Heart left ventricle (tissue), 16 donors: Measurements from ENCODE around the gene BICDL1. TPM values are rescaled to one million over a fixed set of nuclear protein-coding genes. Genes with fewer than 3 reads are reported as not detected.

Source experiments
- ATAC-seq, 4 donors: fragments of 200-7000 bp; cut with Tn5 transposase; one replicate each; pipeline ENCODE4 v1.9.1; 2020 to 2022; ENCODE audit warnings: moderate library complexity in 4 of 4, mild to moderate bottlenecking in 3 of 4, moderate number of reproducible peaks in 1 of 4
- DNase-seq, 5 donors: peaks; one replicate each; pipeline ENCODE4 v3.0.0-alpha.2; 2020
- H3K27ac ChIP-seq, 12 donors: fragments of 200-600 bp; sonication (generic) in 4 of 12; one replicate each; pipeline versions ENCODE4 v1.5.0 to v1.8.0; 2016 to 2022; ENCODE audit warnings: mild to moderate bottlenecking in 2 of 12
- H3K27me3 ChIP-seq, 9 donors: fragments of 200-600 bp; sonication (generic) in 2 of 9; one replicate each; pipeline versions ENCODE4 v1.5.1 to v1.8.0; 2016 to 2022; ENCODE audit warnings: mild to moderate bottlenecking in 3 of 9
- H3K36me3 ChIP-seq, 9 donors: fragments of 200-600 bp; sonication (generic) in 2 of 9; one replicate each; pipeline versions ENCODE4 v1.5.0 to v1.8.0; 2018 to 2022; ENCODE audit warnings: mild to moderate bottlenecking in 2 of 9
- H3K4me1 ChIP-seq, 12 donors: fragments of 200-600 bp; sonication (generic) in 4 of 12; one replicate each; pipeline versions ENCODE4 v1.5.0 to v1.8.0; 2016 to 2022; ENCODE audit warnings: mild to moderate bottlenecking in 3 of 12
- H3K4me3 ChIP-seq, 12 donors: fragments of 200-600 bp; sonication (generic) in 4 of 12; one replicate each; pipeline versions ENCODE4 v1.5.0 to v1.8.0; 2017 to 2022; ENCODE audit warnings: mild to moderate bottlenecking in 9 of 12, moderate library complexity in 4 of 12
- H3K9me3 ChIP-seq, 12 donors: fragments of 200-600 bp; sonication (generic) in 4 of 12; one replicate each; pipeline versions ENCODE4 v1.5.0 to v1.8.0; 2016 to 2022; ENCODE audit warnings: mild to moderate bottlenecking in 1 of 12
- POLR2A ChIP-seq, 2 donors: fragments of 450-650 bp; IDR thresholded peaks; one replicate each; pipeline ENCODE4 v1.6.1; 2017; ENCODE audit warnings: antibody characterized with exemption in 2 of 2, mild to moderate bottlenecking in 2 of 2, moderate library complexity in 2 of 2
- WGBS, 4 donors: extraction: QIAGEN DNeasy Blood & Tissue Kit in 2 of 4; methylation state at CpG; one replicate each; pipeline versions ENCODE4 v1.1.5 to v1.1.7; 2013 to 2018; 5-methylcytosine and 5-hydroxymethylcytosine counted together
- intact Hi-C, 10 donors: fragments of 100-400 bp; cut with DNase I; formaldehyde crosslinking; loops; one replicate each; pipeline versions ENCODE4 v1.11.1 to v1.14.2; 2022
- polyA plus RNA-seq, 2 donors: library from polyadenylated mRNA; stranded (reverse); fragments of 200-250 nt; gene quantifications; one replicate each; pipeline ENCODE4 v1.2.3, GENCODE V29; 2013
- total RNA-seq, 9 donors: library from RNA; depleted of rRNA in 2 of 9; stranded (reverse); fragments of >200 nt in 2 of 9; fragmentation: NEBNext Ultra II Directional in 3 of 9; extraction: Animal tissue kit (Norgen Biotek cat#: 25700) in 3 of 9; gene quantifications; one replicate each; pipeline versions ENCODE4 v1.1.0 to v1.2.4, GENCODE V29; 2016 to 2023
- TF ChIP-seq, protein P1 (sequence below), 12 donors: fragments of 200-600 bp; sonication (generic) in 4 of 12; IDR thresholded peaks; one replicate each; pipeline versions ENCODE4 v1.5.0 to v1.8.0; 2018 to 2022; ENCODE audit warnings: antibody characterized with exemption in 12 of 12, mild to moderate bottlenecking in 5 of 12
- donor health status: ischemic (EF 13 %, LVEDD 7.1; RV severe dilation, severe dysfunction).
- donor health status: healthy with polysubstance abuse.
- donor health status: DM: no; HTN: yes; CAD: no.
- donor health status: DM: no; HTN: no; CAD: no.
- donor health status: ischemic (EF 25% LVEDD 6.9; RV normal size, moderate dysfunction).
- donor health status: ischemic (EF 25% LVEDD 5.7; RV mildly dilated, moderate dysfunction).
- donor health status: healthy.
- donor health status: DM: yes; HTN: yes; CAD: no.
- donor health status: ischemic (EF 35%, LVEDD 5.7; RV mildly dilated, moderate dysfunction).
- donor health status: nonischemic (EF 11% LVEDD 7.7; RV severe dilation, severe dysfunction).
- donor health status: DM: yes; HTN: yes; CAD: no.
- donor health status: PGD.
- donor health status: ischemic (EF 29% LVEDD 5.4; RV normal size, mild dysfunction).
- donor health status: nonischemic (EF 23%, LVEDD 6.1; RV moderate dilation, normal function).

Gene BICDL1
- total and polyA plus RNA-seq, 11 donors = 0.12 to 28.0 (median 0.30) TPM; not detected in 4

DNA sequence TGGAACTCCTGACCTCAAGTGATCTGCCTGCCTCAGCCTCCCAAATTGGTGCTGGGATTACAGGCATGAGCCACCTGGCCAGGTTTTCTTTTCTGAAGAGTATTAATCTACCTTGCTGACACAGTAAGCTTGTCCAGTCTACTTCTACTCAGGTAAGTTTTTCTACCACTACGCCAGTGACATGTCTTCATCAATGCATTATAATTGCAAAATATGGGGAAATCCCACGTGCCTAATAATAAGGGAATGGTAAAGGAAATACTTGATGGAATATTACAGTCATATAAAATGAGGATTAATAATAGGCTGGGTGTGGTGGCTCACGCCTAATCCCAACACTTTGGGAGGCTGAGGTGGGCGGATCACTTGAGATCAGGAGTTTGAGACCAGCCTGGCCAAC is 65.3 kb downstream of the BICDL1 start:
- TF ChIP-seq, protein P1, sequence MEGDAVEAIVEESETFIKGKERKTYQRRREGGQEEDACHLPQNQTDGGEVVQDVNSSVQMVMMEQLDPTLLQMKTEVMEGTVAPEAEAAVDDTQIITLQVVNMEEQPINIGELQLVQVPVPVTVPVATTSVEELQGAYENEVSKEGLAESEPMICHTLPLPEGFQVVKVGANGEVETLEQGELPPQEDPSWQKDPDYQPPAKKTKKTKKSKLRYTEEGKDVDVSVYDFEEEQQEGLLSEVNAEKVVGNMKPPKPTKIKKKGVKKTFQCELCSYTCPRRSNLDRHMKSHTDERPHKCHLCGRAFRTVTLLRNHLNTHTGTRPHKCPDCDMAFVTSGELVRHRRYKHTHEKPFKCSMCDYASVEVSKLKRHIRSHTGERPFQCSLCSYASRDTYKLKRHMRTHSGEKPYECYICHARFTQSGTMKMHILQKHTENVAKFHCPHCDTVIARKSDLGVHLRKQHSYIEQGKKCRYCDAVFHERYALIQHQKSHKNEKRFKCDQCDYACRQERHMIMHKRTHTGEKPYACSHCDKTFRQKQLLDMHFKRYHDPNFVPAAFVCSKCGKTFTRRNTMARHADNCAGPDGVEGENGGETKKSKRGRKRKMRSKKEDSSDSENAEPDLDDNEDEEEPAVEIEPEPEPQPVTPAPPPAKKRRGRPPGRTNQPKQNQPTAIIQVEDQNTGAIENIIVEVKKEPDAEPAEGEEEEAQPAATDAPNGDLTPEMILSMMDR (IDR thresholded peaks at IDR 0.05) = no peak
- no peak for TF ChIP-seq POLR2A (IDR thresholded peaks at IDR 0.05)
- Histone ChIP-seq H3K4me1 (no peaks in the 10 kb centered on the region), H3K27me3 (peaks cover 0 to 5% (median 0%) of the 10 kb centered on the region in 9 donors), H3K36me3 (no peaks in the 10 kb centered on the region), H3K9me3 (peaks cover 0 to 3% (median 0%) of the 10 kb centered on the region in 12 donors), H3K27ac (no peak overlapping the region), H3K4me3 (no peak overlapping the region)
- 85 to 92% (median 90%) methylated on average over 4 of the region's 4 CpGs for WGBS, 4 donors
- DNase-seq (no peak), ATAC-seq (no peak)
- intact Hi-C loops = no loop called here

DNA sequence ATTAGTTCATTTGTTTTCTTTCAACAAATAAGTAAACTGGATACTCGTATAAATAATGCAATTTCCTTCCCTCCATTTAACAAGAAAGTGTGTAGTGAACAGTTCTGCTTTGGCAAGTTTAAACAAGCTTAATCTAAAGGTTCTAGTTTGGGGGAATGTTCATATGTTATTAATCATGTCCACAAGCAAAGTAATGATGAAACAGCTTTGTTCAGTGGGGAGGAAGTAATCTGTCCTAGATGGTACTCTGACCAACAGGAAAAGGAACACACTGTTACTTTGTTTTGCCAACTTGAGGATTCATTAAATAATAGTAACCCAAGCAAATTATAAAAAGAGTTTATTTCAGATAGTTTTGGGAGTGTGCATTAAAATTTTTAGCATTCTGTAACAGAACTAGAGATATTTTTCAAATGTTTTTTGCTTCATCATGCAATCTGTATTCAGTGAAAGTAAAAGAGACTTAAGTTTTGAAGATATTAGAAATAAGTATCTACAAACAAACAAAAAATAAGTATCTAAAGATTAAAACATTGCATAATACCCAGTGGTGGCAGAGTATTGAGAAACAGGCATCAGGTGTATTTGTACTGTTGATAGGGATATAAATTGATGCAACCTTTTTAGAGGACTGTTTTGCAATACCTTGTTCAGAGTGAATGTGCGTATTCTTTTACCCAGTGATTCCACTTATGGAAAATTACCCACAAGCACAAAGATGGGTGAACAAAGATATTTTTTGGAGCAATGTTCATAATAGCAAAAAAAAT is 66.4 kb downstream of the BICDL1 start:
- Histone ChIP-seq H3K9me3 (peaks cover 0 to 3% (median 0%) of the 10 kb centered on the region in 12 donors), H3K4me1 (no peaks in the 10 kb centered on the region), H3K27ac (no peak overlapping the region), H3K27me3 (peaks cover 0 to 11% (median 0%) of the 10 kb centered on the region in 9 donors), H3K4me3 (no peak overlapping the region), H3K36me3 (no peaks in the 10 kb centered on the region)
- DNase-seq (no peak), ATAC-seq (no peak)
- WGBS, 4 donors = 80 to 84% (median 82%) methylated on average over 2 of the region's 2 CpGs
- intact Hi-C loops = no loop called here
- TF ChIP-seq, protein P1 (IDR thresholded peaks at IDR 0.05) = no peak
- no peak for TF ChIP-seq POLR2A (IDR thresholded peaks at IDR 0.05)

DNA sequence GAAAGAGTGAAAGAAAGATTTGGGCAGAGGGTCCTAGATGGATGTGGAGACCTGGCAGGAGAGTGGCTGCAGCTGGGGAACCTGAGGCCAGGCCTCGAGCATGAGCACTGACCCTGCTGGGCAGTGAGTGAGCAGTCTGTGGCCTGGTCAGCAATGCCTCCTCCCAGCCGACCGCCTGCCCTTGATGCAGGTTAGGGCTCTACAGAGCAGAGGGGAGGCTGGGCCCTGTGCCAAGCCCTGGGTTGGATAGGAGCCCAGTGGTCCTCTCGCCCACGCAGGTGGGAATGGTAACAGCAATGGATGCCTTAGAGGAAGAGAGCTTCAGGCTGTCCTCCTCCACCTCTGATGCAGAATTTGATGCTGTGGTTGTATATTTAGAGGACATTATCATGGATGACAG is 67.7 kb downstream of the BICDL1 start:
- ATAC-seq (no peak), DNase-seq (no peak)
- H3K27me3 ChIP-seq = peaks cover 0 to 18% (median 0%) of the 10 kb centered on the region in 9 donors
- H3K9me3 ChIP-seq = no peaks in the 10 kb centered on the region
- H3K36me3 ChIP-seq = no peaks in the 10 kb centered on the region
- H3K27ac ChIP-seq = no peak overlapping the region
- no peaks in the 10 kb centered on the region for H3K4me1 ChIP-seq
- intact Hi-C loops = no loop called here
- WGBS, 4 donors = 45 to 73% (median 58%) methylated on average over 5 of the region's 5 CpGs
- no peak overlapping the region for H3K4me3 ChIP-seq
- TF ChIP-seq POLR2A (IDR thresholded peaks at IDR 0.05) = no peak
- TF ChIP-seq, protein P1 (IDR thresholded peaks at IDR 0.05) = no peak

DNA sequence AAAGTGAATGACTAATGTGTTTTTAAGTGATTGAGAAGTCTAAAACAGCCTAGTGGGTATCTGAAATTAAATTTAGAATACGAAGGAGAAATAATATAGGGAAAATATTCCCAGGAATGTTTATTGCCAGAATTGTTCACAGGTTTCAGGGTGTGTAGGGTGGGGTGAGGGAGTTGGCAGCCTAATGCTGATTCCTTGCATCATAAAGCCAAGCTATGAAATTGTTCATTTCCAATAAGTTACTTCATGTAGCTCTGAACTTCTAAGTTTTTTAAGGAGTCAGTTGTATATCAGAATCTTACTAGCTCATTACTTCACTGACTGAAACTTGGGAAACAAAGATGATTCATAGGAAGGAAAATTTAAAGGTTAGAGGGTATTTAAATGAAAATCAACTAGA is 71.2 kb downstream of the BICDL1 start:
- WGBS, 4 donors = 83 to 93% (median 89%) methylated on average over 1 of the region's 1 CpG
- H3K36me3 ChIP-seq = no peaks in the 10 kb centered on the region
- H3K4me3 ChIP-seq = no peak overlapping the region
- H3K27me3 ChIP-seq = peaks cover 0 to 26% (median 5%) of the 10 kb centered on the region in 9 donors
- H3K4me1 ChIP-seq = peaks cover 0 to 8% (median 0%) of the 10 kb centered on the region in 12 donors
- ATAC-seq (no peak), DNase-seq (no peak)
- H3K27ac ChIP-seq = no peak overlapping the region
- intact Hi-C loops = no loop called here
- no peak for TF ChIP-seq POLR2A (IDR thresholded peaks at IDR 0.05)
- no peaks in the 10 kb centered on the region for H3K9me3 ChIP-seq
